Measurements from ENCODE around the gene C10orf105. TPM values are rescaled to one million over a fixed set of nuclear protein-coding genes. Genes with fewer than 3 reads are reported as not detected.

Gene C10orf105
- total RNA-seq, 1 donor: under 0.01 TPM

DNA sequence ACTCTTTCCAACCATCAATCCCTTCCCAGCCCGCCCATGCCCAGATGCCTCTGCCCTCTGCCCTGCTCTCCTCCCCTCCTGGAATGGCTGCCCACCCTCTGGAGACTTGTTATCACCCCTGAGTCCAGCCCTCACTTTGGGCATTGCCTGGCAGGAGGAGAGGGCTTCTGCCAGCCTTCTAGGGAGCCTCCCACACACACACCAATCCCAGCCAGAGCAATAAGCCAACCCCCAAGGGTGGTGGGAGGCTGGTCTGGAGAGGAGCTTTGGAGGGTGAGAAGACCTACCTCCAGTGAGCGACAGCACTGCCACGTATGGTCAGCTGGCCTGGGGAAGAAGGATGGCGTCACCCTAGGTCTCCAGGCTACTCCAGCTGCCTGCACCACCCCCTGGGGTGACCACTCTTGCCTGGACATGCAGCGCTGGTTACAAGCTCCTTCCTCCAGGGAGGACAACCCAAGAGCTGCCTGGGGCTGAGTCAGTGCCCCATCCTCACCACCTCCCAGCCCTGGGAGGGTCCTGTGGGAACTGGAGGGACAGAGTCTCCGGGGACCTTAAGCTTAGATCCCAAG is 8.4 kb downstream of the C10orf105 start:
- no peak for DNase-seq (ENCODE audit: insufficient read length, low spot score, missing footprints)

GRCh38 chr10:71710519-71710918 is 9.1 kb downstream of the C10orf105 start:
- H3K36me3 ChIP-seq (ENCODE audit: insufficient read depth, low read length): no peaks in the 10 kb centered on the region
- no peaks in the 10 kb centered on the region for H3K27me3 ChIP-seq (ENCODE audit: insufficient read depth, low read length)
- H3K27ac ChIP-seq (ENCODE audit: low read depth, low read length): no peak overlapping the region
- TF ChIP-seq, protein P1, sequence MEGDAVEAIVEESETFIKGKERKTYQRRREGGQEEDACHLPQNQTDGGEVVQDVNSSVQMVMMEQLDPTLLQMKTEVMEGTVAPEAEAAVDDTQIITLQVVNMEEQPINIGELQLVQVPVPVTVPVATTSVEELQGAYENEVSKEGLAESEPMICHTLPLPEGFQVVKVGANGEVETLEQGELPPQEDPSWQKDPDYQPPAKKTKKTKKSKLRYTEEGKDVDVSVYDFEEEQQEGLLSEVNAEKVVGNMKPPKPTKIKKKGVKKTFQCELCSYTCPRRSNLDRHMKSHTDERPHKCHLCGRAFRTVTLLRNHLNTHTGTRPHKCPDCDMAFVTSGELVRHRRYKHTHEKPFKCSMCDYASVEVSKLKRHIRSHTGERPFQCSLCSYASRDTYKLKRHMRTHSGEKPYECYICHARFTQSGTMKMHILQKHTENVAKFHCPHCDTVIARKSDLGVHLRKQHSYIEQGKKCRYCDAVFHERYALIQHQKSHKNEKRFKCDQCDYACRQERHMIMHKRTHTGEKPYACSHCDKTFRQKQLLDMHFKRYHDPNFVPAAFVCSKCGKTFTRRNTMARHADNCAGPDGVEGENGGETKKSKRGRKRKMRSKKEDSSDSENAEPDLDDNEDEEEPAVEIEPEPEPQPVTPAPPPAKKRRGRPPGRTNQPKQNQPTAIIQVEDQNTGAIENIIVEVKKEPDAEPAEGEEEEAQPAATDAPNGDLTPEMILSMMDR (IDR thresholded peaks at IDR 0.05; ENCODE audit: extremely low read depth, low read depth, low read length): no peak
- no peaks in the 10 kb centered on the region for H3K79me2 ChIP-seq (ENCODE audit: insufficient read depth, low read length)
- H3K4me2 ChIP-seq (ENCODE audit: insufficient read depth, low read length): no peak overlapping the region
- peaks cover 22% of the 10 kb centered on the region for H3K4me1 ChIP-seq (ENCODE audit: insufficient read depth, low read length)
- no peak overlapping the region for H3K4me3 ChIP-seq (ENCODE audit: insufficient read depth, low read length)
- no peak overlapping the region for H2AFZ ChIP-seq (ENCODE audit: low read length)
- no peaks in the 10 kb centered on the region for H3K9me3 ChIP-seq (ENCODE audit: low read depth, low read length)
- DNase-seq (ENCODE audit: insufficient read length, low spot score, missing footprints): no peak
- H4K20me1 ChIP-seq (ENCODE audit: insufficient read depth, low read length): no peaks in the 10 kb centered on the region

More for the DNA sequence above, 8.4 kb downstream of the C10orf105 start:
- no peak overlapping the region for H3K27ac ChIP-seq (ENCODE audit: low read depth, low read length)
- no peak overlapping the region for H3K4me3 ChIP-seq (ENCODE audit: insufficient read depth, low read length)
- H2AFZ ChIP-seq (ENCODE audit: low read length): peak overlapping the region; percentile 29
- peaks cover 22% of the 10 kb centered on the region for H3K4me1 ChIP-seq (ENCODE audit: insufficient read depth, low read length)
- H4K20me1 ChIP-seq (ENCODE audit: insufficient read depth, low read length): no peaks in the 10 kb centered on the region
- no peaks in the 10 kb centered on the region for H3K9me3 ChIP-seq (ENCODE audit: low read depth, low read length)
- H3K79me2 ChIP-seq (ENCODE audit: insufficient read depth, low read length): no peaks in the 10 kb centered on the region
- no peak overlapping the region for H3K4me2 ChIP-seq (ENCODE audit: insufficient read depth, low read length)
- no peaks in the 10 kb centered on the region for H3K36me3 ChIP-seq (ENCODE audit: insufficient read depth, low read length)
- H3K27me3 ChIP-seq (ENCODE audit: insufficient read depth, low read length): no peaks in the 10 kb centered on the region
- TF ChIP-seq, protein P1 (IDR thresholded peaks at IDR 0.05; ENCODE audit: extremely low read depth, low read depth, low read length): no peak

DNA sequence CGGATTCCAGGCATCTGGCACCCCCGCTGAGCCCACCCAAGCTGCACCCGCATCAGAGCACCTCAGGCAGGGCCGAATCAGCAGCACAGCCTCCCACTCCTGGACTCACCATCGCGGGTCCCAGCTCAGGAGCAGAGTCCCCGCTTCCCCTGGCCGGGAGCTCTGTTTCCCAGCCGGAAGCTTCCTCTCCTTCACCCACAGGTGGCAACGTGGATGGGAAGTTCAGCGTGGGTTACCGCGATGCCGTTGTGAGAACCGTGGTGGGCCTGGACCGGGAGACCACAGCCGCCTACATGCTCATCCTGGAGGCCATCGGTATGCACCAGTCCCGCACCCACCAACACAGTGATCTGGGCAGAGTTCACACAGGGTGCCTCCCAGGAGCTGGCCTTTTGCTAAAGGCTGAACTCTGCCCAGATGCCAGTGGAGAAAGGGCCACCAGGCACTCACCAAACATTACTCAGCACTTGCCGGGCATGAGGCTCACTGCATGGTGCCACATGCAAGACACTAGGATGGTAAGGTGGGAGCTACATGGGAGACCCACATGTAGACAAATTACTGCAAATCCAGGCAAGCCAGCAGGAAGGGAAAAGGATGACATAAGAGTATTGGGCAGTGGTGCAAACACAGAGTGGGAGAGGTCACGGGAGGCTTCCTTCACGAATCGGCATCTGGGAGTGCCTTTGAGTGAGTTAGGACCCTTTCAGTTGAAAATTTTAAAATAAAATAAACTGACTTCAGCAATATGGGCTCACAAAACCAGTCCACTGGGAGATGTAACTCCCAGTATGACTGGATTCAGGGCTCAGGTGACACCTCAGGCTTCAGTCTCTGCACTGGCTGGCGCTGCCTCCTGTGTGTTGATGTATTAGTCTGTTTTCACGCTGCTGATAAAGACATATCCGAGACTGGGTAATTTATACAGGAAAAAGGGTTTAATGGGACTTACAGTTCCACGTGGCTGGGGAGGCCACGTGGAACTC is 10.4 kb downstream of the C10orf105 start:
- Histone ChIP-seq H4K20me1 (ENCODE audit: insufficient read depth, low read length) (no peaks in the 10 kb centered on the region), H3K27ac (ENCODE audit: low read depth, low read length) (no peak overlapping the region), H3K79me2 (ENCODE audit: insufficient read depth, low read length) (no peaks in the 10 kb centered on the region), H3K36me3 (ENCODE audit: insufficient read depth, low read length) (no peaks in the 10 kb centered on the region), H3K4me3 (ENCODE audit: insufficient read depth, low read length) (no peak overlapping the region), H3K4me1 (ENCODE audit: insufficient read depth, low read length) (peaks cover 14% of the 10 kb centered on the region), H3K27me3 (ENCODE audit: insufficient read depth, low read length) (no peaks in the 10 kb centered on the region), H2AFZ (ENCODE audit: low read length) (no peak overlapping the region), H3K4me2 (ENCODE audit: insufficient read depth, low read length) (no peak overlapping the region), H3K9me3 (ENCODE audit: low read depth, low read length) (no peaks in the 10 kb centered on the region)
- TF ChIP-seq, protein P1 (IDR thresholded peaks at IDR 0.05; ENCODE audit: extremely low read depth, low read depth, low read length): no peak
- no peak for DNase-seq (ENCODE audit: insufficient read length, low spot score, missing footprints)

GRCh38 chr10:71708301-71708703 is 11.3 kb downstream of the C10orf105 start:
- no peaks in the 10 kb centered on the region for H4K20me1 ChIP-seq (ENCODE audit: insufficient read depth, low read length)
- no peaks in the 10 kb centered on the region for H3K9me3 ChIP-seq (ENCODE audit: low read depth, low read length)
- H3K79me2 ChIP-seq (ENCODE audit: insufficient read depth, low read length): no peaks in the 10 kb centered on the region
- peaks cover 5% of the 10 kb centered on the region for H3K4me1 ChIP-seq (ENCODE audit: insufficient read depth, low read length)
- H3K27me3 ChIP-seq (ENCODE audit: insufficient read depth, low read length): no peaks in the 10 kb centered on the region
- DNase-seq (ENCODE audit: insufficient read length, low spot score, missing footprints): peak; percentile 96
- H3K36me3 ChIP-seq (ENCODE audit: insufficient read depth, low read length): no peaks in the 10 kb centered on the region
- no peak overlapping the region for H2AFZ ChIP-seq (ENCODE audit: low read length)
- TF ChIP-seq, protein P1 (IDR thresholded peaks at IDR 0.05; ENCODE audit: extremely low read depth, low read depth, low read length): peak; percentile 75
- no peak overlapping the region for H3K27ac ChIP-seq (ENCODE audit: low read depth, low read length)
- H3K4me2 ChIP-seq (ENCODE audit: insufficient read depth, low read length): no peak overlapping the region
- H3K4me3 ChIP-seq (ENCODE audit: insufficient read depth, low read length): no peak overlapping the region

Data from osteoblast (primary cell).